Gastroesophageal sphincter (tissue), 3 donors: ENCODE measurements around the gene BAK1.

Source experiments
- EP300 ChIP-seq: sonication (generic); formaldehyde crosslinking; IDR thresholded peaks from one replicate; pipeline ENCODE4 v1.6.1; 2017; ENCODE audit warnings: antibody characterized with exemption, mild to moderate bottlenecking
- POLR2A ChIP-seq, 2 donors: fragments of 450-650 bp; IDR thresholded peaks; one replicate each; pipeline ENCODE4 v1.6.1; 2017; ENCODE audit warnings: antibody characterized with exemption in 2 of 2, mild to moderate bottlenecking in 2 of 2, moderate library complexity in 1 of 2
- POLR2AphosphoS5 ChIP-seq: sonication (generic); formaldehyde crosslinking; IDR thresholded peaks from one replicate; pipeline ENCODE4 v1.6.1; 2017; ENCODE audit warnings: antibody characterized with exemption
- TF ChIP-seq, protein P1 (sequence below), 4 experiments: fragments of 200-600 bp in 2 of 4; fragments of 450-650 bp in 2 of 4; sonication (generic) in 1 of 4; IDR thresholded peaks; one replicate each; pipeline ENCODE4 v1.5.1; 2017 to 2019; ENCODE audit warnings: antibody characterized with exemption in 4 of 4, mild to moderate bottlenecking in 2 of 4, moderate library complexity in 2 of 4

DNA sequence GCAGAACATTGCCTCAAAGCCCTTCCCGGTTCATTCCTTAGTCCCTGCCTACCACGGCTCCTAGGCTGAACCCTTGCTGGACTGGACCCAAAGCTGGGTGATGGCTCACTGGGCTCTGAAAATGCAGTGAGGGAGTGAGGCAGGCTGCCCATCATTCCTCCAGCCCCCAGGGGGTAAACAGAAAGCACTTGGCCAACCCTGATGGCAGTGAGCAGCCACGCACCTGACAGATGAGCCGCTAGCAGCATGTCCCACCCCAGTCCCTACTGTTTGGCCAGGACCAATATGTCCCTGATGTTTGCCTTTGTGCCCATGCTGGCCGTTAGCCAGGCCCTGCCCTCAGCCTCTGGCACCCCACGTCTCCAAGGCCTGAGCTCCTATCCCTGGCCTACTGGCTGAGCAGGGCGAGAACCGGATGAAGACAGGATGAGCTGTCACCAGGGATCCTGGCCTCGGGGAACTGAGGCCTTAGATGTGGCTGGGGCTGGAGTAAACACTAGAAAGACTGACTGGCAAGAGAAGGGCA, 19.4 kb upstream of the BAK1 start:
- TF ChIP-seq, protein P1, sequence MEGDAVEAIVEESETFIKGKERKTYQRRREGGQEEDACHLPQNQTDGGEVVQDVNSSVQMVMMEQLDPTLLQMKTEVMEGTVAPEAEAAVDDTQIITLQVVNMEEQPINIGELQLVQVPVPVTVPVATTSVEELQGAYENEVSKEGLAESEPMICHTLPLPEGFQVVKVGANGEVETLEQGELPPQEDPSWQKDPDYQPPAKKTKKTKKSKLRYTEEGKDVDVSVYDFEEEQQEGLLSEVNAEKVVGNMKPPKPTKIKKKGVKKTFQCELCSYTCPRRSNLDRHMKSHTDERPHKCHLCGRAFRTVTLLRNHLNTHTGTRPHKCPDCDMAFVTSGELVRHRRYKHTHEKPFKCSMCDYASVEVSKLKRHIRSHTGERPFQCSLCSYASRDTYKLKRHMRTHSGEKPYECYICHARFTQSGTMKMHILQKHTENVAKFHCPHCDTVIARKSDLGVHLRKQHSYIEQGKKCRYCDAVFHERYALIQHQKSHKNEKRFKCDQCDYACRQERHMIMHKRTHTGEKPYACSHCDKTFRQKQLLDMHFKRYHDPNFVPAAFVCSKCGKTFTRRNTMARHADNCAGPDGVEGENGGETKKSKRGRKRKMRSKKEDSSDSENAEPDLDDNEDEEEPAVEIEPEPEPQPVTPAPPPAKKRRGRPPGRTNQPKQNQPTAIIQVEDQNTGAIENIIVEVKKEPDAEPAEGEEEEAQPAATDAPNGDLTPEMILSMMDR (IDR thresholded peaks at IDR 0.05): no peak
- no peak for TF ChIP-seq POLR2AphosphoS5
- TF ChIP-seq POLR2A (IDR thresholded peaks at IDR 0.05): no peak
- no peak for TF ChIP-seq EP300
